OCI-LY3 (cell line): Measurements from ENCODE around the gene ANO4.

ENCODE experiments used
- CTCF ChIP-seq: fragments of 200-600, 300-600 bp; sonication (generic); IDR thresholded peaks from 2 replicates; pipeline ENCODE4 v1.5.1; 2014; ENCODE audit warnings: antibody characterized with exemption, low read length, low read depth
- EZH2phosphoT487 ChIP-seq: fragments of 200-600 bp; shearing (Covaris generic); IDR thresholded peaks from 2 replicates; pipeline ENCODE4 v1.6.1; 2018; ENCODE audit warnings: antibody characterized with exemption, mixed run types, low read depth

GRCh38 chr12:101115326-101115725 is 320.8 kb downstream of the ANO4 start:
- TF ChIP-seq CTCF (no peak), EZH2phosphoT487 (no peak)
